ENCODE data around the gene CTAGE9. TPM values are rescaled to one million over a fixed set of nuclear protein-coding genes. Genes with fewer than 3 reads are reported as not detected.

Gene CTAGE9
- total and polyA plus RNA-seq, 8 donors, result not detected

DNA sequence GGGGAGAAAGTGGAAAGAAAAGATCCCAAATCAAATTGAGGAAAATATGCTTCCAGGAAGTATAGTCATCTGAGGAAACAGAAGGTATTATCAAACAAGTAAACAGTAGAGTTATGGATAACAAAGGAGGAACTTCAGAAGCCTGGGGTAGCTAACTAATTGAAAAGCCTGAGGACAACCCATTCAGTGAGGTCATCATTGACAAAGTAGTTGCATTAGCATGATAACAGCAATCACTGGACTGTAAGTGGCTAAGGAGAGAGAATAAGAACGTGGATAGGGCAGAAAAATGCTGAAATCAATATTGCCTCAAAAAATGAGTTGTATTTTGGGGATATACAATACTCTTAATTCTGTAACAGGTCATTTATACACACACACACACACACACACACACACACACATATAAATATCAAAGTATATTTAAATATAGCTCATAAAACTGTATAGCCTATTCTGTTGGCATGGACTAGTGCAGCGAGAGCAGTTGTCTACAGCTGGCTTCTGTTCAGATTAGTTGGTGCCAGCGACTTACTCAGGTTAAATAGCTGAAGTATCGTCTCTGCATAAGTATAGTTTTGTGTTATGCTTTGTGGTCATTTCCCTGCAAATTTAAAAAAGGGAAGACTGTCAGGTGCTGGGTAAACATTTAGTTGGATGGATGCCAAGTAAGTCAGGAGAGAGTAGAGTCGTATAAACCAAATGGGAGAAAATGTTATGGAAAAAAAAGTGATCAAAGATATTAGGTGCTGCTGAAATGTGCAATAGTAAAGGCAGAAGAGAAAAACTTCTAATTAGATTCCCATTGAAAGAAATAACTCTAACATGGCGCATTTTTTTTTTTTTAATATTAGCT lies 33.8 kb upstream of the CTAGE9 start:
- 29 to 30% methylated on average over 6 of the region's 6 CpGs for WGBS, 2 donors
- TF ChIP-seq, protein P1, sequence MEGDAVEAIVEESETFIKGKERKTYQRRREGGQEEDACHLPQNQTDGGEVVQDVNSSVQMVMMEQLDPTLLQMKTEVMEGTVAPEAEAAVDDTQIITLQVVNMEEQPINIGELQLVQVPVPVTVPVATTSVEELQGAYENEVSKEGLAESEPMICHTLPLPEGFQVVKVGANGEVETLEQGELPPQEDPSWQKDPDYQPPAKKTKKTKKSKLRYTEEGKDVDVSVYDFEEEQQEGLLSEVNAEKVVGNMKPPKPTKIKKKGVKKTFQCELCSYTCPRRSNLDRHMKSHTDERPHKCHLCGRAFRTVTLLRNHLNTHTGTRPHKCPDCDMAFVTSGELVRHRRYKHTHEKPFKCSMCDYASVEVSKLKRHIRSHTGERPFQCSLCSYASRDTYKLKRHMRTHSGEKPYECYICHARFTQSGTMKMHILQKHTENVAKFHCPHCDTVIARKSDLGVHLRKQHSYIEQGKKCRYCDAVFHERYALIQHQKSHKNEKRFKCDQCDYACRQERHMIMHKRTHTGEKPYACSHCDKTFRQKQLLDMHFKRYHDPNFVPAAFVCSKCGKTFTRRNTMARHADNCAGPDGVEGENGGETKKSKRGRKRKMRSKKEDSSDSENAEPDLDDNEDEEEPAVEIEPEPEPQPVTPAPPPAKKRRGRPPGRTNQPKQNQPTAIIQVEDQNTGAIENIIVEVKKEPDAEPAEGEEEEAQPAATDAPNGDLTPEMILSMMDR (IDR thresholded peaks at IDR 0.05), result no peak
- Histone ChIP-seq H3K27ac (no peak overlapping the region), H3K9me3 (no peaks in the 10 kb centered on the region), H3K27me3 (no peaks in the 10 kb centered on the region), H3K4me1 (no peaks in the 10 kb centered on the region), H3K36me3 (no peaks in the 10 kb centered on the region), H3K4me3 (no peak overlapping the region)
- ATAC-seq (no peak), DNase-seq (no peak), FAIRE-seq (no peak)
- intact Hi-C loops (cut with DNase I), result no loop called here

DNA sequence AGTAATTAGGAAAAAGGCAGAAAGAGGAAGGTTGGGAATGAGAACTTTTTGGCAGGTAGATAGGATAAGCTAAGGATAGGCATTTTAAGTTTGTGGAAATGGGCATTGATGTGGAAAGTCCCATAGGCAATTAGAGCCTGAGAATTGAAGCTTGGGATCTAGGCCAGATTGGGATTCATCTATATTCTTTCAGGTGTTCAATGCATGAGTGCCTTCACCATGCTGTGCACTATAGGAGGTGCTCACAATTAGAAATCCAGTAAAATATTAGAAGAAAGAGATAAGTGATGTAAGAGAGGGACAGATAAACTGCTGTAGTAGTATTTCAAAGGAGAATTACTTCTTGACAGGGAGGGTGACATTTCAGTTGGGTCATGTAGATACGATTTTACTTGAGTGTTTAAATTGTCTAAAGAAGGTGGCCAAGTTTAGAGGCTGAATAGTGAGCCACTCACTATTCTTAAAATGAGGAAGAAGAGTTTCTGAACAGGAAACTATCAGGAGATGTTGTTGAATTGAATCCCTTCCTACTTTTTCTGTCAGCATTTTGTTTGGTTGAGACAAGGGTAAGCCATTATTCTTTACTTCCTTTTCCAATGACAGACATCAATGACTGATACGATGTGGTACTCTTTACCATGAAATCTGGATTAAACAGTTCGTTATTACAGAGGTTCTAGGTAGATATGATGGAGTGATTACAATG lies 31.0 kb upstream of the CTAGE9 start:
- FAIRE-seq, result no peak
- DNase-seq, result no peak
- TF ChIP-seq, protein P1 (IDR thresholded peaks at IDR 0.05), result no peak
- Histone ChIP-seq H3K36me3 (no peaks in the 10 kb centered on the region), H3K9me3 (no peaks in the 10 kb centered on the region), H3K4me3 (no peak overlapping the region), H3K27me3 (no peaks in the 10 kb centered on the region), H3K27ac (no peak overlapping the region), H3K4me1 (no peaks in the 10 kb centered on the region)
- WGBS, 2 donors, result 69 to 71% methylated on average over 3 of the region's 3 CpGs
- ATAC-seq, result no peak
- intact Hi-C loops (cut with DNase I), result no loop called here

DNA sequence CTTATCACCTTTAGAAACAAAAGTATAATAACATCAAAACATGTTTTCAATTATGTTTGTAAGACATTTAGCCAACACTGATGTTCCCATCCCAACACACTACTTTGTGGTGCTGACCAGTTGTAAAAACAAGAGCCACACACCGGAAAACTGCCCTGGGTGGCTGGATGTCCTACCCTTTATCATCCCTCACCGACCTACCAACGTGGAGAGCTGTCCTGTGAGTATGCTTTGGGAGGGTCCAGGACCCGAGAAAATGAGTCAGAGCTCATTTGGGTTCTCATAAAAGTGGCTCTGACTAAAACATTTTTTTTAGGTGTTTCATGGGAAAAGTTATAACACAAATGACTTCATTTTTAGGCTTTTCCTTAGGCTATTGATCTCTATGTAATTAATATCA lies 29.3 kb upstream of the CTAGE9 start:
- H3K4me3 ChIP-seq, result no peak overlapping the region
- DNase-seq (no peak), ATAC-seq (no peak), FAIRE-seq (no peak)
- no peaks in the 10 kb centered on the region for H3K4me1 ChIP-seq
- no peaks in the 10 kb centered on the region for H3K27me3 ChIP-seq
- no peaks in the 10 kb centered on the region for H3K9me3 ChIP-seq
- H3K36me3 ChIP-seq, result no peaks in the 10 kb centered on the region
- TF ChIP-seq, protein P1 (IDR thresholded peaks at IDR 0.05), result no peak
- H3K27ac ChIP-seq, result no peak overlapping the region
- WGBS, 2 donors, result 78 to 83% methylated on average over 4 of the region's 4 CpGs
- intact Hi-C loops (cut with DNase I), result no loop called here

GRCh38 chr6:131739136-131739535 lies 28.3 kb upstream of the CTAGE9 start:
- WGBS, 2 donors, result 76 to 81% methylated on average over 5 of the region's 5 CpGs
- Histone ChIP-seq H3K36me3 (no peaks in the 10 kb centered on the region), H3K27me3 (no peaks in the 10 kb centered on the region), H3K4me1 (no peaks in the 10 kb centered on the region), H3K27ac (no peak overlapping the region), H3K4me3 (no peak overlapping the region), H3K9me3 (no peaks in the 10 kb centered on the region)
- TF ChIP-seq, protein P1 (IDR thresholded peaks at IDR 0.05), result no peak
- FAIRE-seq, result no peak
- ATAC-seq, result no peak
- DNase-seq, result no peak
- intact Hi-C loops (cut with DNase I), result no loop called here

DNA sequence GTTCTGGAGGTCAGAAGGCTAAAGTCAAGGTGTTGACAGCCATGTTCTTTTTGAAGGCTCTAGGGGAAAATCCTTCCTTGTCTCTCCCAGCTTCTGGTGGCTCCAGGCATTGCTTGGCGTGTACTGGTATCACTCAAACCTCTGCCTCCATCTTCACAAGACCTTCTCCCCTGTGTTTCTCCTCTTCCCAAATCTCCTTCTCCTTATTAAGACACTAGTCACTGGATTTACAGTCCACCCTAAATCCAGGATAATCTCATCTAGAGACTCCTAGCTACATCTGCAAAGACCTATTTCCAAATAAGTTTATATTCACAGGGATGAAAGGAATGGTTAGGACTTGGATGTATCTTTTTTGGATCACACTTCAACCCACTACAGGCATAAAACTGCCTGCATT lies 26.0 kb upstream of the CTAGE9 start:
- Histone ChIP-seq H3K4me1 (no peaks in the 10 kb centered on the region), H3K9me3 (no peaks in the 10 kb centered on the region), H3K4me3 (no peak overlapping the region), H3K36me3 (no peaks in the 10 kb centered on the region), H3K27ac (no peak overlapping the region), H3K27me3 (no peaks in the 10 kb centered on the region)
- TF ChIP-seq, protein P1 (IDR thresholded peaks at IDR 0.05), result no peak
- DNase-seq (no peak), FAIRE-seq (no peak), ATAC-seq (no peak)
- intact Hi-C loops (cut with DNase I), result no loop called here
- WGBS, 2 donors, result 92 to 100% methylated on average over 1 of the region's 1 CpG
